ENCODE data around the gene GDA. TPM values are rescaled to one million over a fixed set of nuclear protein-coding genes. Genes with fewer than 3 reads are reported as not detected.

GDA gene
- total RNA-seq, 2 donors from 2014 or later = 2.5 to 6.9 TPM

- Histone ChIP-seq H3K36me3 (ENCODE audit: control insufficient read depth, insufficient read depth, low read length) (no peaks in the 10 kb centered on the region), H3K9me3 (ENCODE audit: control insufficient read depth, low read length) (no peaks in the 10 kb centered on the region), H3K9ac (ENCODE audit: extremely low read depth, low read length, poor library complexity, severe bottlenecking) (no peak overlapping the region), H3K27ac (ENCODE audit: low read depth, low read length) (no peak overlapping the region), H3K27me3 (ENCODE audit: control insufficient read depth, insufficient read depth, low read length, poor library complexity, severe bottlenecking) (no peaks in the 10 kb centered on the region), H3K4me3 (ENCODE audit: low read length) (no peak overlapping the region), H3K4me1 (ENCODE audit: control insufficient read depth, insufficient read depth, low read length) (no peaks in the 10 kb centered on the region)
- Mint-ChIP-seq H3K27ac (no peak overlapping the region), H3K4me1 (no peaks in the 10 kb centered on the region), H3K9me3 (peaks cover 9% of the 10 kb centered on the region), H3K4me3 (no peak overlapping the region), H3K36me3 (ENCODE audit: low read depth) (peaks cover 6% of the 10 kb centered on the region), H3K27me3 (ENCODE audit: insufficient read depth) (no peaks in the 10 kb centered on the region)
- DNase-seq = no peak
- 93% methylated on average over 2 of the region's 2 CpGs; no CpG with 5 or more reads in 1 of the 2 experiments for WGBS, 2 experiments (ENCODE audit: insufficient coverage in 1 of 2, insufficient read length in 1 of 2)
- no peak for TF ChIP-seq CTCF (conservative IDR thresholded peaks at IDR 0.05)
These were observed 29.4 kb upstream of the GDA start for GRCh38 chr9:72119853-72120252.

- no peaks in the 10 kb centered on the region for H3K27me3 ChIP-seq (ENCODE audit: control insufficient read depth, insufficient read depth, low read length, poor library complexity, severe bottlenecking)
- H3K4me1 ChIP-seq (ENCODE audit: control insufficient read depth, insufficient read depth, low read length) = no peaks in the 10 kb centered on the region
- TF ChIP-seq CTCF (conservative IDR thresholded peaks at IDR 0.05) = no peak
- Mint-ChIP-seq H3K27ac (no peak overlapping the region), H3K9me3 (no peaks in the 10 kb centered on the region), H3K4me3 (no peak overlapping the region), H3K4me1 (peaks cover 12% of the 10 kb centered on the region), H3K27me3 (ENCODE audit: insufficient read depth) (no peaks in the 10 kb centered on the region), H3K36me3 (ENCODE audit: low read depth) (no peaks in the 10 kb centered on the region)
- DNase-seq = no peak
- no peaks in the 10 kb centered on the region for H3K36me3 ChIP-seq (ENCODE audit: control insufficient read depth, insufficient read depth, low read length)
- no peak overlapping the region for H3K9ac ChIP-seq (ENCODE audit: extremely low read depth, low read length, poor library complexity, severe bottlenecking)
- H3K4me3 ChIP-seq (ENCODE audit: low read length) = no peak overlapping the region
- H3K27ac ChIP-seq (ENCODE audit: low read depth, low read length) = no peak overlapping the region
- WGBS, 2 experiments (ENCODE audit: insufficient coverage in 1 of 2, insufficient read length in 1 of 2) = 87 to 100% methylated on average over 1 to 2 of the region's 2 CpGs
- H3K9me3 ChIP-seq (ENCODE audit: control insufficient read depth, low read length) = no peaks in the 10 kb centered on the region
These were observed 24.3 kb upstream of the GDA start for GRCh38 chr9:72124947-72125346.

GRCh38 chr9:72127753-72128152, 21.5 kb upstream of the GDA start:
- H3K4me3 Mint-ChIP-seq = no peak overlapping the region
- Histone ChIP-seq H3K9ac (ENCODE audit: extremely low read depth, low read length, poor library complexity, severe bottlenecking) (no peak overlapping the region), H3K9me3 (ENCODE audit: control insufficient read depth, low read length) (no peaks in the 10 kb centered on the region), H3K36me3 (ENCODE audit: control insufficient read depth, insufficient read depth, low read length) (no peaks in the 10 kb centered on the region), H3K27me3 (ENCODE audit: control insufficient read depth, insufficient read depth, low read length, poor library complexity, severe bottlenecking) (no peaks in the 10 kb centered on the region), H3K4me3 (ENCODE audit: low read length) (no peak overlapping the region), H3K27ac (ENCODE audit: low read depth, low read length) (no peak overlapping the region), H3K4me1 (ENCODE audit: control insufficient read depth, insufficient read depth, low read length) (no peaks in the 10 kb centered on the region)
- DNase-seq = no peak
- H3K4me1 Mint-ChIP-seq = peaks cover 12% of the 10 kb centered on the region
- no peaks in the 10 kb centered on the region for H3K36me3 Mint-ChIP-seq (ENCODE audit: low read depth)
- WGBS, 2 experiments (ENCODE audit: insufficient coverage in 1 of 2, insufficient read length in 1 of 2) = 70 to 88% methylated on average over 2 of the region's 2 CpGs
- no peak for TF ChIP-seq CTCF (conservative IDR thresholded peaks at IDR 0.05)
- H3K27ac Mint-ChIP-seq = no peak overlapping the region
- no peaks in the 10 kb centered on the region for H3K27me3 Mint-ChIP-seq (ENCODE audit: insufficient read depth)
- no peaks in the 10 kb centered on the region for H3K9me3 Mint-ChIP-seq

All from endodermal cell (in vitro differentiated cells).